Measurements from ENCODE around the gene PAPOLG. TPM values are rescaled to one million over a fixed set of nuclear protein-coding genes. Genes with fewer than 3 reads are reported as not detected.
"Not testable (repeated sequence)": the region's sequence is repeated elsewhere in the genome, so short reads cannot be mapped to it uniquely, and the experiment has no call there.

PAPOLG gene
- total RNA-seq, 1 donor from 2014 or later: 14.8 TPM

DNA sequence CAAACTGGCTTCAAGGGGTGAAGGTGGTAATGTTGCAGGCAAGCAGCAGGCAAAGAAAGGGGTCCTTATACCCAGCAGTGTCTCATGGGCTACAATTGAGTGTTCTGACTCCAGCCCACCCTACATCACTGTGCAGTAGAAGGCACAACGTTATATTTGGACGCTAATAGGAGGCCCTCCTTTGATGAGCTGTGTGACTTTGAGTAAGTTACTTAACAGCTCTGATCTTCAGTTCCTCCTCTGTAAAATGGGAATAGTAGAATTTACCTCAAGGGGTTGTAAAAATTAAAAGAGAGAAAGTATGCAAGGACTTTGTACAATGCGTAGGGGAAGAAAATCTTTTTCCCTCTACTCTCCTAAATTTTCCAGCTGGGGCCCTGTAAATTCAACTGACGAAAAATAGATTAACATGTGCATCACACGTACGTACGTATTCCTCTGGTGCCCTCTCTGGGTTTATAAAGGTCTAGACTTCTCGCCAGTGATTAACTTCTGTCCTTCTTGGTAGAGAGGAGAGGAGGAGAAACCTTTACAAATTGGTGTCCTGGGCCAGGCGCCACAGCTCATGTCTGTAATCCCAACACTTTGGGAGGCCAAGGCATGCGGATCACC is 67.7 kb downstream of the PAPOLG start:
- DNase-seq (ENCODE audit: low read depth) (no peak), FAIRE-seq (no peak)
- no peaks in the 10 kb centered on the region for H3K9me3 ChIP-seq (ENCODE audit: insufficient read depth, low read depth, low read length)
- peaks cover 2% of the 10 kb centered on the region for H3K4me1 Mint-ChIP-seq (ENCODE audit: low read depth, unreplicated experiment)
- no peak overlapping the region for H3K4me2 ChIP-seq (ENCODE audit: low read length)
- no peak overlapping the region for H3K4me3 ChIP-seq (ENCODE audit: insufficient read depth, low read depth, low read length)
- peaks cover 3% of the 10 kb centered on the region for H3K27me3 ChIP-seq (ENCODE audit: insufficient read depth, low read length)
- no peaks in the 10 kb centered on the region for H3K79me2 ChIP-seq (ENCODE audit: insufficient read depth, low read length)
- H3K36me3 Mint-ChIP-seq (ENCODE audit: low read depth, unreplicated experiment): no peaks in the 10 kb centered on the region
- no peaks in the 10 kb centered on the region for H4K20me1 ChIP-seq (ENCODE audit: insufficient read depth, low read length)
- no peak overlapping the region for H2AFZ ChIP-seq (ENCODE audit: low read depth, low read length)
- no peak overlapping the region for H3K9ac ChIP-seq (ENCODE audit: low read length)
- H3K27me3 Mint-ChIP-seq (ENCODE audit: low read depth, unreplicated experiment): peaks cover 25% of the 10 kb centered on the region
- H3K4me3 Mint-ChIP-seq (ENCODE audit: unreplicated experiment): no peak overlapping the region
- H3K27ac Mint-ChIP-seq (ENCODE audit: unreplicated experiment): no peak overlapping the region
- no peaks in the 10 kb centered on the region for H3K9me3 Mint-ChIP-seq (ENCODE audit: unreplicated experiment)
- no peaks in the 10 kb centered on the region for H3K4me1 ChIP-seq (ENCODE audit: insufficient read depth, low read length)
- no peaks in the 10 kb centered on the region for H3K36me3 ChIP-seq (ENCODE audit: insufficient read depth, low read length)
- no peak overlapping the region for H3K27ac ChIP-seq (ENCODE audit: low read depth, low read length)
- no peak for TF ChIP-seq EZH2 (IDR thresholded peaks at IDR 0.05; ENCODE audit: insufficient read depth, low read length)
- TF ChIP-seq, protein P1, sequence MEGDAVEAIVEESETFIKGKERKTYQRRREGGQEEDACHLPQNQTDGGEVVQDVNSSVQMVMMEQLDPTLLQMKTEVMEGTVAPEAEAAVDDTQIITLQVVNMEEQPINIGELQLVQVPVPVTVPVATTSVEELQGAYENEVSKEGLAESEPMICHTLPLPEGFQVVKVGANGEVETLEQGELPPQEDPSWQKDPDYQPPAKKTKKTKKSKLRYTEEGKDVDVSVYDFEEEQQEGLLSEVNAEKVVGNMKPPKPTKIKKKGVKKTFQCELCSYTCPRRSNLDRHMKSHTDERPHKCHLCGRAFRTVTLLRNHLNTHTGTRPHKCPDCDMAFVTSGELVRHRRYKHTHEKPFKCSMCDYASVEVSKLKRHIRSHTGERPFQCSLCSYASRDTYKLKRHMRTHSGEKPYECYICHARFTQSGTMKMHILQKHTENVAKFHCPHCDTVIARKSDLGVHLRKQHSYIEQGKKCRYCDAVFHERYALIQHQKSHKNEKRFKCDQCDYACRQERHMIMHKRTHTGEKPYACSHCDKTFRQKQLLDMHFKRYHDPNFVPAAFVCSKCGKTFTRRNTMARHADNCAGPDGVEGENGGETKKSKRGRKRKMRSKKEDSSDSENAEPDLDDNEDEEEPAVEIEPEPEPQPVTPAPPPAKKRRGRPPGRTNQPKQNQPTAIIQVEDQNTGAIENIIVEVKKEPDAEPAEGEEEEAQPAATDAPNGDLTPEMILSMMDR (IDR thresholded peaks at IDR 0.05; ENCODE audit: insufficient read depth, low read depth, low read length): no peak

- peaks cover 6% of the 10 kb centered on the region for H3K27me3 ChIP-seq (ENCODE audit: insufficient read depth, low read length)
- FAIRE-seq: no peak
- no peaks in the 10 kb centered on the region for H3K36me3 Mint-ChIP-seq (ENCODE audit: low read depth, unreplicated experiment)
Observed at GRCh38 chr2:60825666-60826065, 69.6 kb downstream of the PAPOLG start.

DNA sequence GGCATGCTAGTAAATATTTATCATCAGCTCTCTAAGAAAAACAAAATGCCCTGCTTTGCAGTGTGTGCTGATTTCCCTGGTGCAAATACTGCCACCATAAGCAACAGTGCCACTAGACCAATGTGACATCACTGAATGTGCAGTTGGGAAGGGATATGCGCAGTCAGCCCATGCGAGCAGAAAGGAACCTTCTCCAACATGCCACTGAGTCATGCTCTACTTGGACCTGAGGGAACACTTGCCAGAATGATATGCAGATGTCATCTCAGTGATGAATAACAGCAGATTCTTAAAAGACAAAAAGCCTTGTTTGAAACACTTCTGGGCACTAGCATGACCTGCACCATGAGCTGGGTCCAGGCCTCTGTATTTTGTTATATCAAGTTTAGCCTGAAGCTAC is 70.0 kb downstream of the PAPOLG start:
- Mint-ChIP-seq H3K4me3 (ENCODE audit: unreplicated experiment) (no peak overlapping the region), H3K4me1 (ENCODE audit: low read depth, unreplicated experiment) (peaks cover 2% of the 10 kb centered on the region), H3K27ac (ENCODE audit: unreplicated experiment) (no peak overlapping the region), H3K27me3 (ENCODE audit: low read depth, unreplicated experiment) (peaks cover 18% of the 10 kb centered on the region), H3K36me3 (ENCODE audit: low read depth, unreplicated experiment) (no peaks in the 10 kb centered on the region), H3K9me3 (ENCODE audit: unreplicated experiment) (peaks cover 2% of the 10 kb centered on the region)
- Histone ChIP-seq H3K9ac (ENCODE audit: low read length) (no peak overlapping the region), H3K79me2 (ENCODE audit: insufficient read depth, low read length) (no peaks in the 10 kb centered on the region), H3K36me3 (ENCODE audit: insufficient read depth, low read length) (no peaks in the 10 kb centered on the region), H4K20me1 (ENCODE audit: insufficient read depth, low read length) (no peaks in the 10 kb centered on the region), H3K27me3 (ENCODE audit: insufficient read depth, low read length) (peaks cover 6% of the 10 kb centered on the region), H3K4me2 (ENCODE audit: low read length) (no peak overlapping the region), H3K27ac (ENCODE audit: low read depth, low read length) (no peak overlapping the region), H3K9me3 (ENCODE audit: insufficient read depth, low read depth, low read length) (no peaks in the 10 kb centered on the region), H3K4me1 (ENCODE audit: insufficient read depth, low read length) (no peaks in the 10 kb centered on the region), H2AFZ (ENCODE audit: low read depth, low read length) (no peak overlapping the region), H3K4me3 (ENCODE audit: insufficient read depth, low read depth, low read length) (no peak overlapping the region)
- no peak for DNase-seq (ENCODE audit: low read depth)
- no peak for FAIRE-seq
- TF ChIP-seq, protein P1 (IDR thresholded peaks at IDR 0.05; ENCODE audit: insufficient read depth, low read depth, low read length): no peak
- TF ChIP-seq EZH2 (IDR thresholded peaks at IDR 0.05; ENCODE audit: insufficient read depth, low read length): no peak

More at GRCh38 chr2:60825666-60826065, 69.6 kb downstream of the PAPOLG start:
- Histone ChIP-seq H3K4me3 (ENCODE audit: insufficient read depth, low read depth, low read length) (no peak overlapping the region), H3K27ac (ENCODE audit: low read depth, low read length) (no peak overlapping the region), H3K4me1 (ENCODE audit: insufficient read depth, low read length) (no peaks in the 10 kb centered on the region), H3K9ac (ENCODE audit: low read length) (no peak overlapping the region), H4K20me1 (ENCODE audit: insufficient read depth, low read length) (no peaks in the 10 kb centered on the region), H3K36me3 (ENCODE audit: insufficient read depth, low read length) (no peaks in the 10 kb centered on the region), H3K4me2 (ENCODE audit: low read length) (no peak overlapping the region), H2AFZ (ENCODE audit: low read depth, low read length) (no peak overlapping the region), H3K9me3 (ENCODE audit: insufficient read depth, low read depth, low read length) (no peaks in the 10 kb centered on the region), H3K79me2 (ENCODE audit: insufficient read depth, low read length) (no peaks in the 10 kb centered on the region)
- peaks cover 2% of the 10 kb centered on the region for H3K4me1 Mint-ChIP-seq (ENCODE audit: low read depth, unreplicated experiment)
- TF ChIP-seq EZH2 (IDR thresholded peaks at IDR 0.05; ENCODE audit: insufficient read depth, low read length): no peak
- TF ChIP-seq, protein P1 (IDR thresholded peaks at IDR 0.05; ENCODE audit: insufficient read depth, low read depth, low read length): no peak
- H3K27ac Mint-ChIP-seq (ENCODE audit: unreplicated experiment): no peak overlapping the region
- peaks cover 2% of the 10 kb centered on the region for H3K9me3 Mint-ChIP-seq (ENCODE audit: unreplicated experiment)
- H3K27me3 Mint-ChIP-seq (ENCODE audit: low read depth, unreplicated experiment): peaks cover 19% of the 10 kb centered on the region
- no peak for DNase-seq (ENCODE audit: low read depth)
- H3K4me3 Mint-ChIP-seq (ENCODE audit: unreplicated experiment): no peak overlapping the region

- not testable (repeated sequence) for H3K79me2 ChIP-seq (ENCODE audit: insufficient read depth, low read length); H3K4me2 ChIP-seq (ENCODE audit: low read length); H3K4me3 Mint-ChIP-seq (ENCODE audit: unreplicated experiment); FAIRE-seq; DNase-seq (ENCODE audit: low read depth); H3K4me1 ChIP-seq (ENCODE audit: insufficient read depth, low read length); H3K4me1 Mint-ChIP-seq (ENCODE audit: low read depth, unreplicated experiment); H3K4me3 ChIP-seq (ENCODE audit: insufficient read depth, low read depth, low read length); H4K20me1 ChIP-seq (ENCODE audit: insufficient read depth, low read length); H3K27ac ChIP-seq (ENCODE audit: low read depth, low read length); H3K36me3 ChIP-seq (ENCODE audit: insufficient read depth, low read length); H3K36me3 Mint-ChIP-seq (ENCODE audit: low read depth, unreplicated experiment); H2AFZ ChIP-seq (ENCODE audit: low read depth, low read length); H3K9ac ChIP-seq (ENCODE audit: low read length); H3K27ac Mint-ChIP-seq (ENCODE audit: unreplicated experiment); H3K9me3 Mint-ChIP-seq (ENCODE audit: unreplicated experiment); H3K27me3 ChIP-seq (ENCODE audit: insufficient read depth, low read length); H3K9me3 ChIP-seq (ENCODE audit: insufficient read depth, low read depth, low read length)
- peaks cover 18% of the 10 kb centered on the region for H3K27me3 Mint-ChIP-seq (ENCODE audit: low read depth, unreplicated experiment)
Observed at GRCh38 chr2:60826860-60827259, 70.8 kb downstream of the PAPOLG start.

Data from astrocyte (in vitro differentiated cells and primary cell).